HepG2 (cell line): ENCODE results near the gene GFOD1. TPM values are rescaled to one million over a fixed set of nuclear protein-coding genes. Genes with fewer than 3 reads are reported as not detected.

Experiments used
- CBX1 ChIP-seq: IDR thresholded peaks from one replicate; pipeline ENCODE4 v1.6.1; 2016; ENCODE audit warnings: antibody characterized with exemption, low read depth
- EEA1 ChIP-seq: sonication (generic); formaldehyde crosslinking; IDR thresholded peaks from 2 replicates; pipeline ENCODE4 v1.5.1; 2020; ENCODE audit warnings: mild to moderate bottlenecking, missing genetic modification reagents, borderline replicate concordance
- HMGXB4 ChIP-seq, 2 experiments: sonication (generic) in 1 of 2; formaldehyde crosslinking in 1 of 2; IDR thresholded peaks; 2 replicates each; pipeline versions ENCODE4 v1.4.0 to v1.6.1; 2018 to 2020; ENCODE audit warnings: missing genetic modification reagents in 2 of 2, borderline replicate concordance in 1 of 2, low read depth in 1 of 2, mild to moderate bottlenecking in 1 of 2, missing biosample characterization in 1 of 2
- HNRNPH1 ChIP-seq: fragments of 200-400 bp; formaldehyde crosslinking; optimal IDR thresholded peaks from 2 replicates; pipeline ENCODE3; 2017; ENCODE audit warnings: mild to moderate bottlenecking, low read depth, low read length
- HOXD1 ChIP-seq: sonication (generic); formaldehyde crosslinking; IDR thresholded peaks from 2 replicates; pipeline ENCODE4 v1.5.0; 2020; ENCODE audit warnings: missing genetic modification reagents
- MXD1 ChIP-seq: sonication (generic); formaldehyde crosslinking; IDR thresholded peaks from 2 replicates; pipeline ENCODE4 v1.4.0; 2020; ENCODE audit warnings: mild to moderate bottlenecking, missing genetic modification reagents
- MZF1 ChIP-seq: sonication (generic); formaldehyde crosslinking; IDR thresholded peaks from 2 replicates; pipeline ENCODE4 v1.8.1; 2023; ENCODE audit warnings: mild to moderate bottlenecking, missing genetic modification reagents, borderline replicate concordance
- PHF21A ChIP-seq: sonication (generic); formaldehyde crosslinking; IDR thresholded peaks from 2 replicates; pipeline ENCODE4 v1.5.0; 2020; ENCODE audit warnings: mild to moderate bottlenecking, missing genetic modification reagents
- REST ChIP-seq, 2 experiments: IDR thresholded peaks; 2 replicates each; pipeline ENCODE4 v1.6.1; 2011 to 2012; ENCODE audit warnings: low read length in 2 of 2, borderline replicate concordance in 1 of 2, low read depth in 1 of 2, mild to moderate bottlenecking in 1 of 2, moderate library complexity in 1 of 2
- RORA ChIP-seq: sonication (generic); formaldehyde crosslinking; IDR thresholded peaks from 2 replicates; pipeline ENCODE4 v1.5.0; 2020; ENCODE audit warnings: mild to moderate bottlenecking, missing genetic modification reagents, moderate library complexity
- TFAP4 ChIP-seq: sonication (generic); IDR thresholded peaks from 2 replicates; pipeline ENCODE4 v1.6.1; 2016; ENCODE audit warnings: low read depth, borderline replicate concordance
- THRA ChIP-seq: sonication (generic); formaldehyde crosslinking; IDR thresholded peaks from 2 replicates; pipeline ENCODE4 v1.4.0; 2020; ENCODE audit warnings: missing genetic modification reagents, borderline replicate concordance
- WIZ ChIP-seq: sonication (generic); formaldehyde crosslinking; IDR thresholded peaks from 2 replicates; pipeline ENCODE4 v1.5.1; 2020; ENCODE audit warnings: mild to moderate bottlenecking, missing genetic modification reagents
- ZC3H13 ChIP-seq: sonication (generic); formaldehyde crosslinking; IDR thresholded peaks from 2 replicates; pipeline ENCODE4 v1.8.1; 2023; ENCODE audit warnings: mild to moderate bottlenecking, missing genetic modification reagents, moderate library complexity
- ZIK1 ChIP-seq: sonication (generic); formaldehyde crosslinking; IDR thresholded peaks from 2 replicates; pipeline ENCODE4 v1.5.0; 2020; ENCODE audit warnings: mild to moderate bottlenecking, low read depth, missing genetic modification reagents, borderline replicate concordance
- ZNF431 ChIP-seq: sonication (generic); formaldehyde crosslinking; IDR thresholded peaks from 2 replicates; pipeline ENCODE4 v1.9.0; 2022; ENCODE audit warnings: missing genetic modification reagents, low read depth, mild to moderate bottlenecking, borderline replicate concordance
- ZNF44 ChIP-seq: sonication (generic); formaldehyde crosslinking; IDR thresholded peaks from 2 replicates; pipeline ENCODE4 v1.5.1; 2020; ENCODE audit warnings: mild to moderate bottlenecking, missing genetic modification reagents
- ZNF772 ChIP-seq: sonication (generic); formaldehyde crosslinking; IDR thresholded peaks from 2 replicates; pipeline ENCODE4 v1.5.0; 2020; ENCODE audit warnings: mild to moderate bottlenecking, missing genetic modification reagents
- ZNF839 ChIP-seq: sonication (generic); formaldehyde crosslinking; IDR thresholded peaks from 2 replicates; pipeline ENCODE4 v1.4.0; 2020; ENCODE audit warnings: missing genetic modification reagents, mild to moderate bottlenecking, borderline replicate concordance
- ZZZ3 ChIP-seq: sonication (generic); formaldehyde crosslinking; IDR thresholded peaks from 2 replicates; pipeline ENCODE4 v1.4.0; 2020; ENCODE audit warnings: missing genetic modification reagents, mild to moderate bottlenecking, borderline replicate concordance
- polyA plus RNA-seq, 8 experiments: library from polyadenylated mRNA; depleted of rRNA in 3 of 8; stranded (reverse) in 7 of 8; unstranded in 1 of 8; fragments of >200 nt; fragmentation: Illumina TruSeq in 4 of 8; extraction: Trizol in 4 of 8; gene quantifications; 2 replicates each; pipeline versions ENCODE4 v1.2.1 to v1.2.3, GENCODE V29; 2011 to 2016; ENCODE audit warnings: low read depth in 4 of 8, missing spikeins in 1 of 8, mixed read lengths in 1 of 8; ENCODE audit not compliant: insufficient read depth in 1 of 8
- total RNA-seq, 5 experiments: library from RNA; depleted of rRNA; stranded (reverse); fragments of >200 nt; fragmentation: Illumina TruSeq; extraction: Trizol; gene quantifications; 2 replicates each; pipeline ENCODE4 v1.2.3, GENCODE V29; 2016; ENCODE audit warnings: low read depth in 1 of 5

Gene GFOD1
- total and polyA plus RNA-seq, 2 of the 13 experiments (the other 11 are each of a cell fraction or from before 2014, with no cell fraction given): 1.9 to 6.4 TPM

- TF ChIP-seq THRA (CRISPR knock-in tag) (0 out of 2 replicates have a peak, but pooled peaks have one; percentile 61), WIZ (CRISPR knock-in tag) (no peak), ZNF44 (CRISPR knock-in tag) (no peak), HMGXB4 (CRISPR knock-in tag; IDR thresholded peaks at IDR 0.05; ENCODE audit: borderline replicate concordance in 1 of 2, low read depth in 1 of 2) (peak; percentile 61 to 88; a peak in 3 of 4 replicates), ZNF772 (CRISPR knock-in tag) (0 out of 2 replicates have a peak, but pooled peaks have one; percentile 61), PHF21A (peak; percentile 67), ZNF431 (CRISPR knock-in tag) (no peak; the same call in 1 of the 2 replicates), ZIK1 (peak; percentile 57), TFAP4 (no peak; the same call in 1 of the 2 replicates), ZNF839 (CRISPR knock-in tag) (no peak), EEA1 (CRISPR knock-in tag) (peak; percentile 57; the same call in 1 of the 2 replicates), MXD1 (CRISPR knock-in tag) (0 out of 2 replicates have a peak, but pooled peaks have one; percentile 28), RORA (CRISPR knock-in tag) (no peak), HOXD1 (no peak), REST (IDR thresholded peaks at IDR 0.05; ENCODE audit: borderline replicate concordance in 1 of 2, low read depth in 1 of 2, low read length in 2 of 2) (peak in 1 of 2 experiments; percentile 32; a peak in 1 of 4 replicates), HNRNPH1 (no peak), ZZZ3 (CRISPR knock-in tag) (no peak), ZC3H13 (CRISPR knock-in tag) (peak; percentile 40; the same call in 1 of the 2 replicates), CBX1 (no peak), MZF1 (CRISPR knock-in tag) (no peak)
Measured at GRCh38 chr6:13328076-13328874, 159.1 kb downstream of the GFOD1 start, which contains the start of gene TBC1D7 (continued).
